ENCODE data around the gene TPBG.
"Not testable (repeated sequence)": the region's sequence is repeated elsewhere in the genome, so short reads cannot be mapped to it uniquely, and the experiment has no call there.

The TPBG gene

GRCh38 chr6:82380566-82381185 is 17.1 kb downstream of the TPBG start:
- FAIRE-seq: no peak

GRCh38 chr6:82381278-82381677 is 17.7 kb downstream of the TPBG start:
- no peak for FAIRE-seq

DNA sequence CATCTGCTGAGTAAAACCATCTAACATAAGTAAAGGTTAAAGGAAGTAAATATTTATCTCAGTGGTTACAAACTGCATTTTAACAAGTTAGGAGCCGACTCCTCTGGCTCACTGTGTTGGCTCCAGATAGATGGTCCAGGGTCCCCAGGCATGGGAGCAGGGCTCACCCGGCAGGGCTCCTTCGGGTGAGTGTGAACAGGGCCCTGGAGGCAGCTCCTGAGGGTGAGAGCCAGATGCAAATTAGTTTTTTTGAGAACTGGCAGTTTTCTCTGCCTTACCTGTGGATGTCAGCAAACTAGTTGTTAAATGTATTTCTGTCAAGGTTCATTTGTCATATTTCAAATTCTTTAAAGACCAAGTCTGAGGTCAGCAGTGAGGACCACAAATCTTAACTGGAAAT is 21.5 kb downstream of the TPBG start:
- FAIRE-seq: no peak

- FAIRE-seq: no peak
Measured at GRCh38 chr6:82385546-82385945, 21.9 kb downstream of the TPBG start.

DNA sequence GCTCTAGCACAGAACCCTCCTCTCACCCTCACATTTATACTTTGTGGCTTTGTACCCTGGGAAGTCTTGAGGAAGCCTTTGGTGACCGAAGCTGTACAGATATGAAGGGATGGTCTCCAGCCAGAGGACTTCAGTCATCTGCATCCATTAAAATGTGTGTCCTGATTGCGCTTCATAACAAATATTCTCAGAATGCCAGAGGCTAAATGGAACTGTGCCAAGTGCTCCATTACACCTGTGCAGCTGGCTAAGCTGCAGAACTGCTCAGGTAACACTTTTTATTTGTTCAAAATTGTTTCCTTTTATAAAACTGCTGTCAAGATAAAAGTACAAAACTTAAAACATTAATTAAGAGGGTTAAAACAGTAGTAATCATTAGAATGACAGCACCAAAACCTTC is 22.3 kb downstream of the TPBG start:
- no peak for FAIRE-seq

- not testable (repeated sequence) for FAIRE-seq
Measured at GRCh38 chr6:82394770-82395169, 31.2 kb downstream of the TPBG start.

DNA sequence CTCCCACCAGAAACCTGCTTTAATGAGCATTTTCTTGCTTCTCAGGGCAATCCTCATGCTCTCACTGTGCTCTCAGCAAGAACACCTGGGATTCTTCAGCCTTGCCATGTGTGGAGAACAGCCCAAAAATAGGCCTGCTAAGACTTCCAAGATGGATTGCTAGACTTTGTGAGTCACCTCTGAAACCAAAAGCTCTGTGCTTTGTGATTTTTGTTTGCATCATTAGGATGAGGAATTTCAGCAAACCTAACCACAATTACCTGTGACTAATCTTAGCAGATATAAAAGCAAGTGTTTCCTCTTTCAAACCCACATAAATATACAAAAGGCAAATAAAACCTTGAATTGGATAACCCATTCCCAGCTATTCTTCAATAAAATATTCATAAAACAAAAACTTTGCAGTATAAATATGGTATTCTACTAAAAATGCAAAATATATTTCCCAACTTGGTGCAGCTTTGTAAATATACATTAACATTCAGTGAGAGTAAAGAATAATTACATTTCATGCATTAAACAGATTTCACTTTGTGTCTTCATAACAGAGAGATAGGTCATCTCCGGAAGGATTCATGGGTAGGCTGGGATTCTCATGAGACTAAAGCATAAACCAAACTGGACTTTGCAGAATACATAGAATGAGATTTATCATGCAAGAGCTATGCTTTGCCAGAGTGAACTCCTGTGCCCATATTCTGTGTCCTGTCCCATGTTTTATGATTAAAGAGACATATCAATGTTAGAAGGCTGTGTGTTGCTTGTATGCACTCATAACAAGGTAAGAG is 33.5 kb downstream of the TPBG start:
- FAIRE-seq: no peak

- no peak for FAIRE-seq
Measured at GRCh38 chr6:82397962-82398692, 34.5 kb downstream of the TPBG start.

DNA sequence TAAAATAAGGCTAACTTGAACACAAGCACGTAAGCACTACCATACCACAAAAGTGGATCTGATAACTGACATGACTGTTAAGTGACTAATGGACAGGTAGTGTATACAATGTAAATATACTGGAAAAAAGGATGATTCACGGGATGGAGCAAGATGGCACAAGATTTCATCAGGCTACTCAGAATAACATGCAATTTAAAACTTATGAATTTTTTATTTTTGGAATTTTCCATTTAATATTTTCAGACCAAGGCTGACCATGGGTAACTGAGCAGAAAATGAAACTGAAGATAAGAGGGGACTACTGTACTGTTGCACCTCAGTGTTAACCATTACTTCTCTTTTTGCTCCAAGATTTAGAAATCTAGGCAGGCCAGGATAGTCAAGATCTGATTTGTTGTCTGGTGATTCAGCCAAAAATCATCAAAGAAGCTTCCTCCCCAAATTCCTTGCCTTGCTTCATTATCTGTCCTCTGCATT is 45.4 kb downstream of the TPBG start:
- FAIRE-seq: no peak

- no peak for FAIRE-seq
Measured at GRCh38 chr6:82410151-82410648, 46.6 kb downstream of the TPBG start.

GRCh38 chr6:82413868-82414267 is 50.3 kb downstream of the TPBG start:
- no peak for FAIRE-seq

DNA sequence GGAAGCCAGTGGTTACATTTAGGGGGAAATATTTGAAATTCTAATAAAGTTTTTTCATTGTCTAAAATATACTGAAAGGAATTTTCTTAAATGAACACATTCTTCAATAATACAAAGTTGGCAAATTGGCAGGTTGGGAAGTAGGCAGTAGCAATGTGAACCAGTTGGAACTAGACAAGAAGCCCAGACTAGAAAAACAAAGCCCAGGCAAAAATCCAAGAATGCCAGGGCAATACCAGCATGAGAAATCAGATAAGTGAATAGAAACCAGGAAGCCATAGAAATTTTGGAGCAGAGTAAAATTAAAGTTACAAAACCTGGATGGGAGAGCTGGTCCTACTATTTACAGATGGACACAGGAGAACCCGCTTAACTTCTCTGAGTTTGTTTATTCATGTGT is 52.2 kb downstream of the TPBG start:
- no peak for FAIRE-seq

DNA sequence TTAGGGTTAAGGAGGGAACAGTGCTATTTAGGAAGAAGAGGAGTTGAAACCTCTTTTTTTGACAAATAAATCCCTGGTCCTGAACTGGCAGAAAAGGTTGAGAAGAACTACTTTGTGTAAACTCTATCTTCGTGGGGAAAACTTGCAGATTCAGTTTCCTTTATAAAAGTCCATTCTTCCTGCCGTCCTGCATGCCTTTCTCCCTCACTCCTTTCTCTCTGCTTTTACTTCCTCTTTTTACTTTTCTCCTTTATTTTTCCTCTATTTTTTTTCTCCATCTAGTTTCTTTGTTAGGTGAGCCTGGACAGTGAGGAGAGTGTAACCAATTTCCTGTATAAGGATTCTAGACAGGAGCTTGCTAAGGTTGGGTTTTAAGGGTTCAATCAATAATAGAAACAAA is 52.7 kb downstream of the TPBG start:
- no peak for FAIRE-seq
